NB4 (cell line): ENCODE data around the gene TMEM11.

ENCODE experiments used
- CTCF ChIP-seq: IDR thresholded peaks from one replicate; pipeline ENCODE4 v1.5.1; 2012; ENCODE audit warnings: low read depth, low read length
- MAX ChIP-seq: IDR thresholded peaks from 2 replicates; pipeline ENCODE4 v1.6.1; 2011; ENCODE audit warnings: low read depth, low read length
- POLR2A ChIP-seq: IDR thresholded peaks from 2 replicates; pipeline ENCODE4 v1.6.1; 2011; ENCODE audit warnings: mild to moderate bottlenecking; ENCODE audit not compliant: insufficient read length; ENCODE audit errors: extremely low read depth

DNA sequence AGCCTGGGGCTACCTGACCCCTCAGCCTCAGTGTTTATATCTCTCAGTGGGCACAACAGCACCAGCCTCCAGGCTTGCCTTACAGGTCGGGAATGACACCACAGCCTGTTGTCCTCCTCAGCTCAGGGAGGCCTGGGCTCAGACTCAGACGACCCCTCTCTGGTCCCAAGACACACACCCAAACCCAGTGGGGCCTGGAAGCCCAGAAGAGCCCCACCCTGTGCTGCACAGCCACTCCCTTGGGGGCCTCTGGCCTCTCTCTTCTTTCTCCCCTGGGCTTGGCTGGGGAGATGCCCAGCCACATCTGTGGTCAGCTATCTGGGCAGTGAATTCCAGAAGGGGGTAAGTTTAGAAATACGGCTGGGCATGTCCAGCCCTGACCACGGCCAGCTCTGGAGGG is 36.9 kb upstream of the TMEM11 start:
- TF ChIP-seq MAX = no peak
- TF ChIP-seq CTCF = no peak
- TF ChIP-seq POLR2A = no peak
